GM12891 (cell line): Measurements from ENCODE around the gene PLSCR2.

Experiments used
- POLR2AphosphoS5 ChIP-seq: IDR thresholded peaks from 2 replicates; pipeline ENCODE4 v1.6.1; 2011; ENCODE audit warnings: low read depth, low read length, control low read depth
- TAF1 ChIP-seq: IDR thresholded peaks from 2 replicates; pipeline ENCODE4 v1.6.1; 2011; ENCODE audit warnings: low read depth, low read length, control low read depth

DNA sequence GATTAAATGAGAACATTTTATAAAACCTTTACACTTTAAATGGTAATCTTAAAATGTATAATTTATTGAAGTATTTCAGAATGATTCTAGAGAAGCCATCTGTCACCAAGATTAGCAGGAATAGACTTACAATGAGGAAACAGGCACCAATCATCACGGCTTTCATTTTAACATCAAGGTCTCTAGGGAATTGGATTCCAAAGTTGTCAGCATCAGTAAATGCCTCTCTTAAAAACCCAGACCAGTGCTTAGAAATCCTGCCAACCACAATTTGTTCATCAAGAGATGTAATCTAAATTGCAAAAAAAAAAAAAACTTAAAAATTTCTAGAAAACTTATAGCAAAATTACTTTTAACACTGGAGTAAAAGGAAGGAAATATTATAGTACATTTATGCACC lies 20.3 kb downstream of the PLSCR2 start:
- TF ChIP-seq POLR2AphosphoS5: no peak
- TF ChIP-seq TAF1: no peak
